Endothelial cell of umbilical vein (primary cell): ENCODE measurements around the gene RPLP2. TPM values are rescaled to one million over a fixed set of nuclear protein-coding genes. Genes with fewer than 3 reads are reported as not detected.

Source experiments
- BruUV-seq: library from RNA; stranded (reverse); fragments of 400-500 nt; replicated peaks from 2 replicates; lab custom pipeline; 2021; lab: Mats Ljungman, UMichigan
- CTCF ChIA-PET: fragments of 300-600, 350-600 bp; sonication (Branson Sonifier 250); formaldehyde crosslinking; loops from one replicate; lab custom pipeline; 2021; ENCODE audit warnings: antibody characterized with exemption, inconsistent platforms; lab: Charles Lee
- POLR2A ChIA-PET: fragments of 300-600, 350-600 bp; sonication (Branson Sonifier 250); formaldehyde crosslinking; loops from one replicate; lab custom pipeline; 2021; ENCODE audit warnings: antibody characterized with exemption, inconsistent platforms; lab: Charles Lee
- DNase-seq: peaks from one replicate; pipeline ENCODE4 v3.0.0-alpha.2; 2011; ENCODE audit warnings: low read depth, low spot score
- FAIRE-seq: peaks from 2 replicates; lab custom pipeline; 2011; peaks lifted over from hg19 to GRCh38; lab: Jason Lieb, UNC
- H2AFZ ChIP-seq: 2 replicates; pipeline ENCODE4 v1.6.0; 2012; ENCODE audit warnings: low read depth, low read length, control low read depth, inconsistent platforms
- H3K27ac ChIP-seq: 2 replicates; pipeline ENCODE4 v1.5.1; 2011; ENCODE audit warnings: low read depth, mild to moderate bottlenecking, control low read depth, low read length, moderate library complexity; ENCODE audit not compliant: insufficient read depth
- H3K27me3 ChIP-seq, 2 experiments: 2 replicates each; pipeline versions ENCODE4 v1.6.0 to v1.6.1; 2011; ENCODE audit warnings: low read length in 2 of 2, mixed read lengths in 1 of 2; ENCODE audit not compliant: control insufficient read depth in 2 of 2, insufficient read depth in 2 of 2
- H3K36me3 ChIP-seq, 2 experiments: 2 replicates in 1 of 2; 3 replicates in 1 of 2; pipeline ENCODE4 v1.5.1; 2011; ENCODE audit warnings: low read length in 2 of 2, mild to moderate bottlenecking in 1 of 2, moderate library complexity in 1 of 2; ENCODE audit not compliant: control insufficient read depth in 2 of 2, insufficient read depth in 2 of 2; ENCODE audit errors: extremely low read depth in 1 of 2
- H3K4me1 ChIP-seq: 3 replicates; pipeline ENCODE4 v1.5.1; 2011; ENCODE audit warnings: mild to moderate bottlenecking, low read length; ENCODE audit not compliant: control insufficient read depth, insufficient read depth; ENCODE audit errors: extremely low read depth
- H3K4me2 ChIP-seq: 2 replicates; pipeline ENCODE4 v1.6.1; 2011; ENCODE audit warnings: low read length, control low read depth, mixed read lengths; ENCODE audit not compliant: insufficient read depth
- H3K4me3 ChIP-seq, 3 experiments: fragments of 200-600 bp in 1 of 3; sonication (generic), shearing (Covaris generic) in 1 of 3; replicated peaks in 1 of 3; 2 replicates each; pipeline ENCODE4 v1.5.1; 2011 to 2016; ENCODE audit warnings: control low read depth in 3 of 3, low read length in 3 of 3, mild to moderate bottlenecking in 2 of 3, inconsistent platforms in 1 of 3, low read depth in 1 of 3, moderate library complexity in 1 of 3; ENCODE audit not compliant: insufficient read depth in 1 of 3
- H3K79me2 ChIP-seq: 2 replicates; pipeline ENCODE4 v1.6.0; 2012; ENCODE audit warnings: low read length, inconsistent platforms; ENCODE audit not compliant: control insufficient read depth, insufficient read depth
- H3K9ac ChIP-seq: replicated peaks from 2 replicates; pipeline ENCODE3; 2011; ENCODE audit warnings: low read length, control low read depth; ENCODE audit not compliant: insufficient read depth; ENCODE audit errors: extremely low read depth
- H3K9me1 ChIP-seq: replicated peaks from 3 replicates; pipeline ENCODE4 v1.6.0; 2011; ENCODE audit warnings: mild to moderate bottlenecking, low read length; ENCODE audit not compliant: control insufficient read depth, insufficient read depth; ENCODE audit errors: extremely low read depth
- H3K9me3 ChIP-seq: replicated peaks from 2 replicates; pipeline ENCODE4 v1.5.1; 2012; ENCODE audit warnings: low read length, inconsistent platforms; ENCODE audit not compliant: control insufficient read depth, insufficient read depth
- H4K20me1 ChIP-seq: replicated peaks from 2 replicates; pipeline ENCODE3; 2011; ENCODE audit warnings: mild to moderate bottlenecking, low read length; ENCODE audit not compliant: control insufficient read depth, insufficient read depth; ENCODE audit errors: extremely low read depth
- EZH2 ChIP-seq: IDR thresholded peaks from 2 replicates; pipeline ENCODE4 v1.6.1; 2012; ENCODE audit warnings: borderline replicate concordance, low read depth, mild to moderate bottlenecking, moderate library complexity, low read length, inconsistent platforms; ENCODE audit not compliant: severe bottlenecking
- FOS ChIP-seq: IDR thresholded peaks from 2 replicates; pipeline ENCODE4 v1.6.1; 2011; ENCODE audit warnings: mild to moderate bottlenecking, low read length, moderate library complexity, borderline replicate concordance; ENCODE audit not compliant: insufficient read depth
- GATA2 ChIP-seq: IDR thresholded peaks from 2 replicates; pipeline ENCODE4 v1.7.0; 2011; ENCODE audit warnings: low read depth, mild to moderate bottlenecking, moderate library complexity, mixed read lengths, low read length; ENCODE audit not compliant: insufficient read length, insufficient read depth
- JUN ChIP-seq: IDR thresholded peaks from 2 replicates; pipeline ENCODE4 v1.6.1; 2011; ENCODE audit warnings: borderline replicate concordance, low read depth; ENCODE audit not compliant: insufficient read length, insufficient read depth
- MYC ChIP-seq: IDR thresholded peaks from one replicate; pipeline ENCODE4 v1.6.1; 2011; ENCODE audit warnings: mild to moderate bottlenecking, low read depth, low read length
- POLR2A ChIP-seq: IDR thresholded peaks from 2 replicates; pipeline ENCODE4 v1.6.1; 2012; ENCODE audit warnings: low read depth, mild to moderate bottlenecking, control low read depth, low read length
- POLR2AphosphoS5 ChIP-seq: IDR thresholded peaks from 2 replicates; pipeline ENCODE4 v1.6.1; 2012; ENCODE audit warnings: low read depth, mild to moderate bottlenecking, control low read depth, low read length, moderate library complexity; ENCODE audit not compliant: insufficient read depth
- dilution Hi-C: fragments of 300-500 bp; cut with MboI; formaldehyde crosslinking; loops from one replicate; pipeline ENCODE4 v1.15.0; 2019; ENCODE audit warnings: low sequenced_read_pairs; ENCODE audit not compliant: extremely low pct_ligation_motif_present
- intact Hi-C: fragments of 100-400 bp; cut with micrococcal nuclease; formaldehyde crosslinking; loops from one replicate; pipeline ENCODE4 v1.10.0; 2022
- polyA plus RNA-seq, 4 experiments: library from polyadenylated mRNA; depleted of rRNA in 3 of 4; stranded (reverse) in 3 of 4; unstranded in 1 of 4; fragments of >200 nt; gene quantifications; 2 replicates each; pipeline versions ENCODE4 v1.2.1 to v1.2.3, GENCODE V29; 2011 to 2012; ENCODE audit warnings: missing spikeins in 1 of 4
- total RNA-seq: library from RNA; stranded (reverse); gene quantifications from 2 replicates; pipeline ENCODE4 v1.2.3, GENCODE V29; 2021
- TF ChIP-seq, protein P1 (sequence below): IDR thresholded peaks from 2 replicates; pipeline ENCODE4 v1.6.1; 2011; ENCODE audit not compliant: insufficient read depth, insufficient read length
- TF ChIP-seq, protein P2 (sequence below), 2 donors: IDR thresholded peaks; 1 replicate in 1 of 2; 2 replicates in 1 of 2; pipeline ENCODE4 v1.5.1; 2011; ENCODE audit warnings: low read length in 2 of 2, mild to moderate bottlenecking in 2 of 2, moderate library complexity in 2 of 2, control low read depth in 1 of 2, inconsistent platforms in 1 of 2, low read depth in 1 of 2; ENCODE audit not compliant: insufficient read depth in 1 of 2; ENCODE audit errors: extremely low read depth in 1 of 2

RPLP2 gene
- total and polyA plus RNA-seq, 2 donors (not counting 3 experiments of a cell fraction or from before 2014, with no cell fraction given), result 1,579 to 1,739 TPM

DNA sequence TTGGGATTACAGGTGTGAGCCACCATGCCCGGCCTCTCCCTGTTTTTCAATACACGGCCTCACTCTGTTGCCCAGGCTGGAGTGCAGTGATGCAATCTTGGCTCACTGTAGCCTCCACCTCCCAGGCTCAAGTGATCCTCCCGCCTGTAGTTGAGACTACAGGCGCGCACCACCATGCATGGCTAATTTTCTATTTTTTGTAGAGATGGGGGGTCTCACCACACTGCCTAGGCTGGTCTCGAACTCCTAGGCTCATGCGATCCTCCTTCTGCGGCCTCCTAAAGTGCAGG lies 44.0 kb upstream of the RPLP2 start:
- Histone ChIP-seq H3K36me3 (peaks cover 16 to 33% of the 10 kb centered on the region in 2 experiments), H3K27ac (no peak overlapping the region), H3K4me3 (no peak overlapping the region), H3K4me1 (no peaks in the 10 kb centered on the region), H3K79me2 (no peaks in the 10 kb centered on the region), H3K27me3 (no peaks in the 10 kb centered on the region), H4K20me1 (no peaks in the 10 kb centered on the region), H3K4me2 (no peak overlapping the region), H2AFZ (no peak overlapping the region), H3K9me1 (no peaks in the 10 kb centered on the region), H3K9me3 (no peaks in the 10 kb centered on the region), H3K9ac (no peak overlapping the region)
- intact Hi-C loops (no loop called here), dilution Hi-C loops (no loop called here)
- DNase-seq, result no peak
- CTCF ChIA-PET, result interaction anchor here (1.3 to 1.7 kb wide), 3 partner anchors 8 to 11 kb away, joined by 3 to 5 read pairs (median 4); no protein-coding TSS in a partner anchor
- FAIRE-seq, result no peak
- POLR2A ChIA-PET, result no interaction called here
- BruUV-seq, result no TSS peak
- TF ChIP-seq POLR2AphosphoS5 (no peak), FOS (no peak), POLR2A (no peak), GATA2 (no peak), MYC (no peak), EZH2 (no peak), JUN (no peak)
- TF ChIP-seq, protein P1, sequence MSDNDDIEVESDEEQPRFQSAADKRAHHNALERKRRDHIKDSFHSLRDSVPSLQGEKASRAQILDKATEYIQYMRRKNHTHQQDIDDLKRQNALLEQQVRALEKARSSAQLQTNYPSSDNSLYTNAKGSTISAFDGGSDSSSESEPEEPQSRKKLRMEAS, result no peak
- TF ChIP-seq, protein P2, sequence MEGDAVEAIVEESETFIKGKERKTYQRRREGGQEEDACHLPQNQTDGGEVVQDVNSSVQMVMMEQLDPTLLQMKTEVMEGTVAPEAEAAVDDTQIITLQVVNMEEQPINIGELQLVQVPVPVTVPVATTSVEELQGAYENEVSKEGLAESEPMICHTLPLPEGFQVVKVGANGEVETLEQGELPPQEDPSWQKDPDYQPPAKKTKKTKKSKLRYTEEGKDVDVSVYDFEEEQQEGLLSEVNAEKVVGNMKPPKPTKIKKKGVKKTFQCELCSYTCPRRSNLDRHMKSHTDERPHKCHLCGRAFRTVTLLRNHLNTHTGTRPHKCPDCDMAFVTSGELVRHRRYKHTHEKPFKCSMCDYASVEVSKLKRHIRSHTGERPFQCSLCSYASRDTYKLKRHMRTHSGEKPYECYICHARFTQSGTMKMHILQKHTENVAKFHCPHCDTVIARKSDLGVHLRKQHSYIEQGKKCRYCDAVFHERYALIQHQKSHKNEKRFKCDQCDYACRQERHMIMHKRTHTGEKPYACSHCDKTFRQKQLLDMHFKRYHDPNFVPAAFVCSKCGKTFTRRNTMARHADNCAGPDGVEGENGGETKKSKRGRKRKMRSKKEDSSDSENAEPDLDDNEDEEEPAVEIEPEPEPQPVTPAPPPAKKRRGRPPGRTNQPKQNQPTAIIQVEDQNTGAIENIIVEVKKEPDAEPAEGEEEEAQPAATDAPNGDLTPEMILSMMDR (IDR thresholded peaks at IDR 0.05; ENCODE audit: extremely low read depth in 1 of 2, insufficient read depth in 1 of 2, low read depth in 1 of 2, low read length in 2 of 2), result no peak
